Sigmoid colon (tissue), 7 donors: ENCODE measurements around the gene OPCML. TPM values are rescaled to one million over a fixed set of nuclear protein-coding genes. Genes with fewer than 3 reads are reported as not detected.

Experiments
- DNase-seq: peaks from one replicate; pipeline ENCODE4 v3.0.0-alpha.2; 2019
- H3K27ac ChIP-seq, 4 donors: fragments of 200-600 bp; sonication (generic); one replicate each; pipeline ENCODE4 v1.5.1; 2016 to 2019; ENCODE audit warnings: mild to moderate bottlenecking in 1 of 4
- H3K27me3 ChIP-seq, 3 donors: fragments of 200-600 bp; sonication (generic); one replicate each; pipeline ENCODE4 v1.5.1; 2019; ENCODE audit warnings: mild to moderate bottlenecking in 1 of 3
- H3K36me3 ChIP-seq, 4 donors: fragments of 200-600 bp; sonication (generic); one replicate each; pipeline ENCODE4 v1.5.1; 2016 to 2019
- H3K4me1 ChIP-seq, 4 donors: fragments of 200-600 bp; sonication (generic); one replicate each; pipeline ENCODE4 v1.5.1; 2017 to 2019
- H3K4me3 ChIP-seq, 4 donors: fragments of 200-600 bp; sonication (generic); one replicate each; pipeline ENCODE4 v1.5.1; 2017 to 2019; ENCODE audit warnings: mild to moderate bottlenecking in 2 of 4, moderate library complexity in 1 of 4
- H3K9me3 ChIP-seq, 4 donors: fragments of 200-600 bp in 3 of 4; sonication (generic) in 3 of 4; one replicate each; pipeline versions ENCODE4 v1.5.1 to v1.6.1; 2013 to 2019
- CTCF ChIP-seq, 4 experiments: fragments of 450-650 bp in 3 of 4; fragments of 200-600 bp in 1 of 4; IDR thresholded peaks; one replicate each; pipeline ENCODE4 v1.5.1; 2016 to 2019; ENCODE audit warnings: antibody characterized with exemption in 4 of 4, mild to moderate bottlenecking in 3 of 4, moderate library complexity in 2 of 4
- EP300 ChIP-seq, 4 donors: sonication (generic); formaldehyde crosslinking; IDR thresholded peaks; one replicate each; pipeline ENCODE4 v1.6.1; 2017; ENCODE audit warnings: antibody characterized with exemption in 4 of 4
- POLR2A ChIP-seq, 2 donors: fragments of 450-650 bp; IDR thresholded peaks; one replicate each; pipeline ENCODE4 v1.6.1; 2016; ENCODE audit warnings: antibody characterized with exemption in 2 of 2, mild to moderate bottlenecking in 2 of 2, moderate library complexity in 2 of 2
- POLR2AphosphoS5 ChIP-seq, 4 donors: sonication (generic); formaldehyde crosslinking; IDR thresholded peaks; one replicate each; pipeline ENCODE4 v1.6.1; 2017; ENCODE audit warnings: antibody characterized with exemption in 4 of 4
- WGBS, 2 donors: extraction: QIAGEN DNeasy Blood & Tissue Kit; methylation state at CpG; one replicate each; pipeline ENCODE4 v1.1.7; 2013; 5-methylcytosine and 5-hydroxymethylcytosine counted together
- intact Hi-C: fragments of 100-400 bp; cut with DNase I; formaldehyde crosslinking; loops from one replicate; pipeline ENCODE4 v1.15.1; 2023
- polyA plus RNA-seq, 3 donors: library from polyadenylated mRNA; stranded (reverse); fragments of 200-250 nt; gene quantifications; one replicate each; pipeline ENCODE4 v1.2.3, GENCODE V29; 2013
- total RNA-seq, 4 donors: library from RNA; depleted of rRNA; stranded (reverse); fragments of >200 nt; gene quantifications; one replicate each; pipeline ENCODE4 v1.1.0, GENCODE V29; 2016
- donor health status: healthy with polysubstance abuse.
- donor health status: Bipolar disorder and iron deficiency.
- donor health status: healthy.

Gene OPCML
- total and polyA plus RNA-seq, 7 donors, result under 0.01 to 0.14 (median 0.03) TPM; not detected in 4

GRCh38 chr11:133070791-133071190, 461.5 kb downstream of the OPCML start:
- H3K27ac ChIP-seq, result no peak overlapping the region
- WGBS, 2 donors, result 63% methylated on average over 3 of the region's 3 CpGs
- H3K4me1 ChIP-seq, result no peaks in the 10 kb centered on the region
- intact Hi-C loops, result no loop called here
- TF ChIP-seq POLR2A (IDR thresholded peaks at IDR 0.05) (no peak), POLR2AphosphoS5 (IDR thresholded peaks at IDR 0.05) (no peak), EP300 (IDR thresholded peaks at IDR 0.05) (no peak), CTCF (IDR thresholded peaks at IDR 0.05) (no peak)
- H3K36me3 ChIP-seq, result no peaks in the 10 kb centered on the region
- no peak for DNase-seq
- peaks cover 0 to 26% (median 0%) of the 10 kb centered on the region in 3 donors for H3K27me3 ChIP-seq
- H3K9me3 ChIP-seq, result no peaks in the 10 kb centered on the region
- H3K4me3 ChIP-seq, result no peak overlapping the region

GRCh38 chr11:133070021-133070713, 462.1 kb downstream of the OPCML start:
- Histone ChIP-seq H3K4me3 (no peak overlapping the region), H3K36me3 (no peaks in the 10 kb centered on the region), H3K4me1 (no peaks in the 10 kb centered on the region), H3K27ac (no peak overlapping the region), H3K9me3 (no peaks in the 10 kb centered on the region), H3K27me3 (peaks cover 0 to 20% (median 0%) of the 10 kb centered on the region in 3 donors)
- DNase-seq, result no peak
- intact Hi-C loops, result no loop called here
- WGBS, 2 donors, result 34 to 46% methylated on average over 11 of the region's 11 CpGs
- TF ChIP-seq EP300 (IDR thresholded peaks at IDR 0.05), result no peak
- no peak for TF ChIP-seq CTCF (IDR thresholded peaks at IDR 0.05)
- TF ChIP-seq POLR2A (IDR thresholded peaks at IDR 0.05), result no peak

- H3K4me1 ChIP-seq, result peaks cover 0 to 7% (median 0%) of the 10 kb centered on the region in 4 donors
- no peaks in the 10 kb centered on the region for H3K9me3 ChIP-seq
- no peak for DNase-seq
- no peaks in the 10 kb centered on the region for H3K36me3 ChIP-seq
- H3K4me3 ChIP-seq, result no peak overlapping the region
- no peak overlapping the region for H3K27ac ChIP-seq
- peaks cover 0 to 10% (median 0%) of the 10 kb centered on the region in 3 donors for H3K27me3 ChIP-seq
- TF ChIP-seq EP300 (IDR thresholded peaks at IDR 0.05), result no peak
- TF ChIP-seq POLR2A (IDR thresholded peaks at IDR 0.05), result no peak
- TF ChIP-seq CTCF (IDR thresholded peaks at IDR 0.05), result no peak
- no peak for TF ChIP-seq POLR2AphosphoS5 (IDR thresholded peaks at IDR 0.05)
- WGBS, 2 donors, result 90 to 94% methylated on average over 13 of the region's 13 CpGs
- intact Hi-C loops, result loop anchor here (10.0 kb wide), 1 partner anchor 1371 kb away; no protein-coding TSS in a partner anchor
These were observed 466.3 kb downstream of the OPCML start for GRCh38 chr11:133065847-133066485.

GRCh38 chr11:133064961-133065360, 467.3 kb downstream of the OPCML start:
- peak overlapping the region in 3 of 4 donors; percentile 45 to 59 (median 55) for H3K4me3 ChIP-seq
- no peak for DNase-seq
- no peaks in the 10 kb centered on the region for H3K36me3 ChIP-seq
- 74 to 75% methylated on average over 15 of the region's 15 CpGs for WGBS, 2 donors
- TF ChIP-seq POLR2AphosphoS5 (IDR thresholded peaks at IDR 0.05) (no peak), CTCF (IDR thresholded peaks at IDR 0.05) (no peak), EP300 (IDR thresholded peaks at IDR 0.05) (no peak), POLR2A (IDR thresholded peaks at IDR 0.05) (no peak)
- peak overlapping the region in 1 of 4 donors; percentile 62 for H3K27ac ChIP-seq
- no peaks in the 10 kb centered on the region for H3K27me3 ChIP-seq
- no peaks in the 10 kb centered on the region for H3K9me3 ChIP-seq
- intact Hi-C loops, result loop anchor here (5.0 to 10.0 kb wide), 2 partner anchors 1198 to 1370 kb away; no protein-coding TSS in a partner anchor
- H3K4me1 ChIP-seq, result peaks cover 0 to 7% (median 0%) of the 10 kb centered on the region in 4 donors
